Measurements from ENCODE around the gene SLC6A8.
"Not testable (repeated sequence)": the region's sequence is repeated elsewhere in the genome, so short reads cannot be mapped to it uniquely, and the experiment has no call there.

Gene SLC6A8

DNA sequence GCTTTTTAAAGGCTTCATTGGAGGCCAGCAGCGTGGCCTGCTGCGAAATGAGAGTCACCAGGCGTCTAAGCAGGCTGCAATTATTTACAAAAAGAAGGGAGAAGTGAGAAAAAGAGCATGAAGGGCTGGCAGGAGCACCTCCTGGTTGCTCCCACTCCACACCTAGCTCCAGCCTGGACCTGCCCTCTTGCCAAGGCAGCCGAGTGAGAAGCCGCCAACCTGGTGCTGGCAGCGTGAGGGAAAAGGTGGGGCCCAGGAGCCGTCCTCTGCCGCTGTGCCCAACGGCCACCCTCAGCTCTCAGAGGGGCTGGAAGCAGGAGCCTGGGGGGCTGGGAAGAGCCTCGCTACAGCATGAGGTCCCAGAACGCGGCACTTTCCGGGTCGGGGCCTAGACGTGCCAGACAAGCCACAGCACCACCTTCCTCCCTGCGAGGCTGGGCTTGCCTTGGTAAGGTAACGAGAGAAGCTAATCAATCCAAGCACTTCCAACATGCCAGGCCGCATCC lies 16.3 kb downstream of the SLC6A8 start:
- in situ Hi-C loops (cut with HindIII; ENCODE audit: low pct_unique_long_range_greater_than_20kb, low sequenced_read_pairs): no loop called here
- no peak for DNase-seq (ENCODE audit: low read depth in 1 of 2, low spot score in 1 of 2)
- no peak for TF ChIP-seq JUND (IDR thresholded peaks at IDR 0.05; ENCODE audit: low read depth)

DNA sequence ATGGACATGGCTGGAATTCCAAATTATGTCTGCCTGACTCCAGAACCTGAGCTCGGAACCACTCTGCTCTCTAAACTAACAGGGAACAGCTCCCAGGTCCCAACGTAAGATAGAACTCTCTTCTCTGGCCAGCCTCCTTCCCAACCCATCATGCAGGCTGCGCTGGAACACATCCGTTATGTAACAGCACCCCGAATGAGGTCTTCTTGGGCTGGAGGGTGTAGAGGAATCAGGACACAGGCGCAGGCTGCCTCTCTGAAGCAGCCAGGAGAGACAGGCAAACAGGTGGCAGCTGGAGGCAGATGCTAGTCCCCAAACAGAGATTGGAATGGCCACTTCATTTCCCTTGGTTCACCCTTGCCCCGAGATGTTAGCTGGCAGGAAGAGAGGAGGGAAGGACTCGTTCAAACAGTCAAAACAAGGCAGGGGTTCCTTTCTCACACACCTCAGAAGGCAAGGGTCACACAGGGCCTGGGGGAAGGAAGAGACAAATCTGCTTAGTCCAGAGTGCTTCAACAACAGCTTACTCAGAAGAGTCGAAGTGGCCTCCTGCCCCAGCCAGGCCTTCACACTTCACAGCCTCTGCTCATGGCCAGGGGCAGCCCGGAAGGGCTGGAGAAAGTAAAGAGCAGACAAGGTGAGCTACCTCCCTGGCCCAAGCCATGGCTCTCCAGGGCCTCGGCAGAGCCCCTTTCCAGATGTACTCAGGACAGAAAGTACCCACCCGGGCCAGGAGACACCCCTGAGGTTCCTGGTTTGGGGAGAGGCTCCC lies 17.1 kb downstream of the SLC6A8 start:
- in situ Hi-C loops (cut with HindIII; ENCODE audit: low pct_unique_long_range_greater_than_20kb, low sequenced_read_pairs); DNase-seq (ENCODE audit: low read depth in 1 of 2, low spot score in 1 of 2): not testable (repeated sequence)

DNA sequence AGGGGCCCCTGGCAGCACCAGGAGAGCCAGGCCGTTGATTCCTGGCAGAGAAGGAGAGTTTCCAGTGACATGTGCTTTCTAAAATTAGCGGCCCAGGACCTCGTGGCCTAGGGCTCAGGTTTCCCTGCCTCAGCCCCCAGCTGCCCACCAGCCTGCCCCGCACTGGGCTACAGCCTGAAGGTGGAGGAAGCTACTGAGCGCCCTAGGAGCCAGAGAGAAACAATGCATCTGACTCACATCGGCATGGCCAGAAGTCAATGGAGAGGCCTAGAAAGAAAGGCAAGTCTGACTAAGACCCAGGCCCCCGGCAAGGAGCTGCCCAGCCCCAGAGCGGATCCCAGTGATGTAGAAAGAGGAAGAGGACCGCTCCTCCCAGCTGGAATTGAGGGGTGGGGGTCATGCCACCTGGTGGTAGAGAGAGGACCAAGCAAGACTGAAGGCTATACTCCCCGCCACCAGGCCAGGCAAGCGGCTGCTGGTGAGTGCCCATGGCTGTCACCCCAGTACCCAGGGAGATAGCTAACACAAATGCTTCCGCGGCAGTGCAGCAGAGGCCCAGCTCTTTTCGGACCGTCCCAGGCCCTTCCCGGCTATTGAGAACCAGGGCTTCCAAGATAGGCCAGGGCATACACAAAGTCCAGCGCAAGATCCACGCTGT lies 17.8 kb downstream of the SLC6A8 start:
- DNase-seq (ENCODE audit: low read depth in 1 of 2, low spot score in 1 of 2); in situ Hi-C loops (cut with HindIII; ENCODE audit: low pct_unique_long_range_greater_than_20kb, low sequenced_read_pairs): not testable (repeated sequence)

DNA sequence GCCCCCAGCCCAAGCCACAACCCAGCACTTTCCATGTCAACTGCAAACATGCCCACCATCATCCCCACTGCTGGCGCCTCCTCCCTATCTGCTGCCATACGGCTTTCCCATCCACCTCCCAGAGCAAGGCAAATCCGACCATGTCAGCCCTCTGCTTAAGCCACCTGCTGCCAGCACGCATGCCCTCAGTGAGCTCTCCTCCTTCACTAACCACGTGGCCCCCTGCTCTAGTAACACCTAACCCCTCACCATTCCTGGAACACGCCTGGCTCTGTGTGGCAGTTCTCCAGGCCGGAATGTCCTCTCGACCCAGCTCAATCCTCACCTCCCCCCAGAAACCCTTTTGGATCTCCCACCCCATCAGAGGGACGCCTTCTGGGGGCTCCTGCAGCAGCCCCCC lies 19.1 kb downstream of the SLC6A8 start:
- no peak for TF ChIP-seq JUND (IDR thresholded peaks at IDR 0.05; ENCODE audit: low read depth)
- no peak for DNase-seq (ENCODE audit: low read depth in 1 of 2, low spot score in 1 of 2)
- in situ Hi-C loops (cut with HindIII; ENCODE audit: low pct_unique_long_range_greater_than_20kb, low sequenced_read_pairs): no loop called here

DNA sequence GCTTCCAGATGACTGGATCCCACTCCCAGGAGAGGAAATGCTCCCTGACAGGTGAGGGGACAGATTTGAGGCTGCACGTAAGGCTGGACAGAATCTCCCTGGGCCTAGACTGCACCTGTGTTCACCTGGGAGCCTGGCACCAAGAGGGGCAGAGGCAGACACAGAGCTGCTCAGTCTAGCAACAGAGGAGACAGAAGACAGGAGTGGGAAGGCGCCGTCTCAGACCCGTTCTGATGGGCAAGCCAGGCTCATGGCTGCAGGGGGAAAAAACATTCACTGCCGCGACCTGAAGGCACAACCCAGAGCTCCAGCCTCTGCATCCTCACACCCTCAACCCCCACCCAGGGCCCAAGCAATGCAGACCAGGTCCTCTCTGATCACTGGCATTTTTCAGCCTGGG lies 19.7 kb downstream of the SLC6A8 start:
- DNase-seq (ENCODE audit: low read depth in 1 of 2, low spot score in 1 of 2): no peak
- TF ChIP-seq JUND (IDR thresholded peaks at IDR 0.05; ENCODE audit: low read depth): no peak
- in situ Hi-C loops (cut with HindIII; ENCODE audit: low pct_unique_long_range_greater_than_20kb, low sequenced_read_pairs): no loop called here

DNA sequence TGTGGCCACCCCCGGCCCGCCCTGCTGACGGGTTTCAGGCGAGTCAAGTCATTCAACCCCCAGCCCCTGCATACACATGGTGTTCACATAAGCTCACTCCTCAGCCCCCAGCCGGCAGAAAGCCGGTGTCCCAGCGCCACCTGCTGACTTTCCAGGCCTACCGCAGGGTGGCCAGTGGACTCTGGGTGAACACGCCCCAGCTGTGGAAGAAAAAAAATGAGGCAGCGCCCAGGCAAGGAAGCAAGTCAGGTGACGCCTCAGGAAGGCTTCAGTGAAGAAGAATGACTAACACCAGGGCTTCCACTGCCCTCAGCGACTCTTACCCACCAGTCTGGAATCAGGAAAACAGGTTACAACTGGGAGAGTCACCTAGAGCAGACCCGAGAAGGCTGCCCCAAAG lies 20.7 kb downstream of the SLC6A8 start:
- in situ Hi-C loops (cut with HindIII; ENCODE audit: low pct_unique_long_range_greater_than_20kb, low sequenced_read_pairs): no loop called here
- DNase-seq (ENCODE audit: low read depth in 1 of 2, low spot score in 1 of 2): peak in 1 of 2 experiments; percentile 49
- no peak for TF ChIP-seq JUND (IDR thresholded peaks at IDR 0.05; ENCODE audit: low read depth)

DNA sequence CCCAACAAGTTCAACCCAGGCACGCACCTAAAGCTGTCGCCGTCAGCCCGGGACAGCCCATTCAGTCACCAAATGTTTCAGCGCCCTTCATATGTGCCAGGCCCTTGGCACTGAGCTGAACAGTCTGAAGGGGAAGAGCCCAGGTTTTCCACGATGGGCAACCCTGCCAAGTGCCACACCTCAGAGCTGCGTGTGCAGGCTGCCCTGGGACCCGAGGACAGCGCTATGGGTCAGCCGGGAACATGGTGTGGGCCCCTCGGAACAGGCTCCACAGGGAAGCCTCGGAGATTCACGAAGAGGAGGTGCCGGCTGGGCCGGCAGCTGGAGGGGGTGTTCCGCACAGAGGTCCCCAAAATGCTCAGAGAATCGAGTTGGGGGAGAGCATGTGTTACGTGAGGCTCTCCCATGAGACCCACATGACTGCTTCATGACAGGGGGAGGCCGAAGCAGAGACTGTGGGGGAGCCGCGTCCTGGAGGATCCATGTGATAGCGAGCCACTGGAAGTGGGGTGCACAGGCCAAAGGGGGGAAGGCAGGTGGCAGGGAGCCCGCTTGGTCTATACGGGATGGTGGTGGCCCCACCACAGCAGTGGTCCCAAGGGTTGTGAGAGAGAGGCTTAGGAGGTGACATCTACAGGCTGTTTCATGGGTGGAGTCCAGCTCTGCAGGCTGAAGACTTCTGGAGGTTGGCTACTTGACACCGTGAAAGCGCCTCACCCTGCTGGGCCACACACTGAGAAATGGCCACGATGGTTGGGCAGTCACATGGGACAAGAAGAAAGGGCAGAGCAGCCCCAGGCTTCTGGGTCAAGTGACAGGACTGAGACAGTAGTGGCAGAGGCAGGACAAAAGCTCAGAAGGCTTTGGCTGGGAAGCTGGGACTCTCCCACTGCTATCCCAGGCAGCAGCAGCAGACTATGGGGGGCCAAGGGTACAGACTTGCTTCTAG lies 22.3 kb downstream of the SLC6A8 start:
- DNase-seq (ENCODE audit: low read depth in 1 of 2, low spot score in 1 of 2): no peak
- in situ Hi-C loops (cut with HindIII; ENCODE audit: low pct_unique_long_range_greater_than_20kb, low sequenced_read_pairs): no loop called here
- TF ChIP-seq JUND (IDR thresholded peaks at IDR 0.05; ENCODE audit: low read depth): no peak

DNA sequence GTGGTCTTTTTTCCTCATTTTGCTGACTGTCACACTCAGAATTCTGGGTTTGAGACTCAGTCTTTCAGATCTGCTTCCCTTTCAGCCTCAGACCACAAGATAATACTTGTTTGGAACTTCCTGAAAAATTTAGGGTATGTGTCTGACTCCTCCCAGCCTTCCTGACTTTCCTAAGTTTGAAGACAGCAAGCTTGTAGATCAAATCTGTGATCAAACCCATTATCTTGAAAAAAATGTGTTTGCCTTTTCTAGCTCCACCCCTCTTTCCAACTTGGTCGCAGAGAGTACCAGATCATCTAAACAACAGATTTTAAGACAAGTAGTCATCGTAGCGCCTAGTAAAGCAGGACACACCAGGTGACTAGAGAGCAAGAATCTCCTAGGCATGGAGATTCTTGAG lies 26.5 kb downstream of the SLC6A8 start:
- DNase-seq (ENCODE audit: low read depth in 1 of 2, low spot score in 1 of 2): no peak
- no peak for TF ChIP-seq JUND (IDR thresholded peaks at IDR 0.05; ENCODE audit: low read depth)
- in situ Hi-C loops (cut with HindIII; ENCODE audit: low pct_unique_long_range_greater_than_20kb, low sequenced_read_pairs): no loop called here

DNA sequence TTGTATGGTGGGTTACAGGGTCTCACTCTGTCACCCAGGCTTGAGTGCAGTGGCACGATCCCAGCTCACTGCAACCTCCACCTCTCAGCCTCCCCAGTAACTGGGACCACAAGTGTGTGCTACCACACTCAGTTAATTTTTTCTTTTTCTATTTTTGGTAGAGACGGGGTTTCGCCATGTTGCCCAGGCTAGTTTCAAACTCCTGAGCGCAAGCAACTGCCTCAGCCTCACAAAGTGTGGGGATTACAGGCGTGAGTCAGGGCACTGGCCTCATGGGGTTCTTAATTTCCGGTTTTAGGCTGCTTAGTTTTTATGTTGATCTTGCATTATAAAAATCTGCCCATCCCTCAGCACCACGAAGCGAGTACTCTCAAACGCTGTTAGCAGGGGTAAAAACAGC lies 29.7 kb downstream of the SLC6A8 start:
- no peak for DNase-seq (ENCODE audit: low read depth in 1 of 2, low spot score in 1 of 2)
- TF ChIP-seq JUND (IDR thresholded peaks at IDR 0.05; ENCODE audit: low read depth): no peak
- in situ Hi-C loops (cut with HindIII; ENCODE audit: low pct_unique_long_range_greater_than_20kb, low sequenced_read_pairs): no loop called here

DNA sequence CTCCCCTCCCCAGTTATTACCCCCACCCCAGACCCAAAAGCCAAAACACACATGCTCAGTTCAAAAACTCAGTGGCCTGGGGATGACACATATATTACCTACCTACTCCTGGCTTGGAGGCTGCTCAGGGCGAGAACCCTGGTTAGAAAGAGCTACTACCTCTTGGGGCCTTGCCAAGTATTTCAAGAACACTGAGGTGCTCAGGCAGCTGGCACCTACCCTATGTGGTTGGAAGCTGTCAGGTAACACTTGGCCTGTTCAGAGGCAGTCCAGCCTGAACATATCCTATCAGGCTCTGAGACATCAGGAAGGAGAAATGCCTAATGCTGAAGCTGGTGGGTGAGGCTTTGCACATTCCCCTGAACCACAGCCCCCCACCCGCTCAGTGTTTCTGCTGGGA lies 31.5 kb downstream of the SLC6A8 start:
- in situ Hi-C loops (cut with HindIII; ENCODE audit: low pct_unique_long_range_greater_than_20kb, low sequenced_read_pairs): no loop called here
- TF ChIP-seq JUND (IDR thresholded peaks at IDR 0.05; ENCODE audit: low read depth): no peak
- no peak for DNase-seq (ENCODE audit: low read depth in 1 of 2, low spot score in 1 of 2)

DNA sequence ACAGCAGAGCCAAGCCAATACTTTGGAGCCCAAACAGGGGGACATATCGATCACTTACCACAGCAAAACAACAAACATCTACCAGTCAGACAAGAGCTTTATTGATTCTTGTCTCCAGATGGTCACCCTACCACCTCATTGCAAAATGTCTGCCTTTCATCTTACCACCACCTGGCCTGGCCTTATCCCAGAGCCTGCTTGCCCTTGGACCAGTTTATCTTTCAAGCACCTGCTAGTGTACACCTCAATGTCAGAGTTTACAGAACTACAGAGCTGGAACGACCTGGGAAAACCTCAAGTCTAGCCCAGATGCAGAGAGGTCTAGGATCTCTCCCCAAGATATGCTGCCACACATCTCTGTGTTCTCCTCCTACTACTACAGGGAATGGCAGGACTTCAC lies 32.0 kb downstream of the SLC6A8 start:
- in situ Hi-C loops (cut with HindIII; ENCODE audit: low pct_unique_long_range_greater_than_20kb, low sequenced_read_pairs): no loop called here
- no peak for TF ChIP-seq JUND (IDR thresholded peaks at IDR 0.05; ENCODE audit: low read depth)
- DNase-seq (ENCODE audit: low read depth in 1 of 2, low spot score in 1 of 2): no peak

DNA sequence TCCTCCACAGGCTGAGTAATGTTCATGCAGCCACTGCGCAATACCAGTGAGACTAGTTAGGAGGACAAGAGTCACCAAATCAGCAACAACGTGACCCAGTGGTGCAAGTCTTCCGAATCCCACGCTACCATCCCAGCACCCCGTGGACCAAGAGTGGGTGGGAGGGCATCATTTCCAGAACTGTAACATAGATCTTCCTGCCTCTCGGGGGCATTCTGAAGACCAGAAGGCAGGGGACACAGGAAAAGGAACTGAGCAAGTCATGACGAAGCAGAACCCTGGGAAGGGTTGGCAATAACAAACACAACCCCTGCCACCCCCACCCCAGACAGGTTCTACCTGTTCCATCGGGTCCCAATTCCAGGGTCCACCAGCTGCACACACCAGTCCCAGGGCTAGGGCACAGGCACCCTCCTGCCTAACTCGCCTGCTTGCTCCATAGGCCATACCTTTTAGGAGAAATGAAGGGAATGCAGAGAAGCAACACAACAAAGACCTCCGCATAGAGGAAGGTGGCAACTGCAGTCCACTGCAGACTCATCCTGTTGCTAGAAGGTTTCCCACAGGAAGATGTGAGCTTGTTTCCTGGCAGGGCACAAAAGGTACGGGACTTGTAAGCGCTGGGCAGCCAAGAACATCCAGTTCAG lies 35.1 kb downstream of the SLC6A8 start:
- peak in 1 of 2 experiments; percentile 45 for DNase-seq (ENCODE audit: low read depth in 1 of 2, low spot score in 1 of 2)
- no peak for TF ChIP-seq JUND (IDR thresholded peaks at IDR 0.05; ENCODE audit: low read depth)
- in situ Hi-C loops (cut with HindIII; ENCODE audit: low pct_unique_long_range_greater_than_20kb, low sequenced_read_pairs): no loop called here
